NB4 (cell line): ENCODE results near the gene PDE3B.

Experiments used
- POLR2A ChIP-seq: IDR thresholded peaks from 2 replicates; pipeline ENCODE4 v1.6.1; 2011; ENCODE audit warnings: mild to moderate bottlenecking; ENCODE audit not compliant: insufficient read length; ENCODE audit errors: extremely low read depth
- TF ChIP-seq, protein P1 (sequence below): IDR thresholded peaks from one replicate; pipeline ENCODE4 v1.5.1; 2012; ENCODE audit warnings: low read depth, low read length

GRCh38 chr11:14655435-14655834 is 11.8 kb downstream of the PDE3B start:
- TF ChIP-seq POLR2A, result no peak
- TF ChIP-seq, protein P1, sequence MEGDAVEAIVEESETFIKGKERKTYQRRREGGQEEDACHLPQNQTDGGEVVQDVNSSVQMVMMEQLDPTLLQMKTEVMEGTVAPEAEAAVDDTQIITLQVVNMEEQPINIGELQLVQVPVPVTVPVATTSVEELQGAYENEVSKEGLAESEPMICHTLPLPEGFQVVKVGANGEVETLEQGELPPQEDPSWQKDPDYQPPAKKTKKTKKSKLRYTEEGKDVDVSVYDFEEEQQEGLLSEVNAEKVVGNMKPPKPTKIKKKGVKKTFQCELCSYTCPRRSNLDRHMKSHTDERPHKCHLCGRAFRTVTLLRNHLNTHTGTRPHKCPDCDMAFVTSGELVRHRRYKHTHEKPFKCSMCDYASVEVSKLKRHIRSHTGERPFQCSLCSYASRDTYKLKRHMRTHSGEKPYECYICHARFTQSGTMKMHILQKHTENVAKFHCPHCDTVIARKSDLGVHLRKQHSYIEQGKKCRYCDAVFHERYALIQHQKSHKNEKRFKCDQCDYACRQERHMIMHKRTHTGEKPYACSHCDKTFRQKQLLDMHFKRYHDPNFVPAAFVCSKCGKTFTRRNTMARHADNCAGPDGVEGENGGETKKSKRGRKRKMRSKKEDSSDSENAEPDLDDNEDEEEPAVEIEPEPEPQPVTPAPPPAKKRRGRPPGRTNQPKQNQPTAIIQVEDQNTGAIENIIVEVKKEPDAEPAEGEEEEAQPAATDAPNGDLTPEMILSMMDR, result no peak
